Activated CD4-positive, alpha-beta T cell treated with anti-CD3 and anti-CD28 coated beads, Interleukin-2, amount 10 ng/mL, durations not matched to agents 24 days and 14 days (primary cell): ENCODE data around the gene PRKCA. TPM values are rescaled to one million over a fixed set of nuclear protein-coding genes. Genes with fewer than 3 reads are reported as not detected.

Experiments
- DNase-seq: peaks from one replicate; pipeline ENCODE4 v3.0.0; 2022
- H3K27ac Mint-ChIP-seq: one replicate; pipeline ENCODE4 v1.8.0; 2022; ENCODE audit warnings: mild to moderate bottlenecking, mixed read lengths
- H3K27me3 Mint-ChIP-seq: one replicate; pipeline ENCODE4 v1.8.0; 2022; ENCODE audit warnings: mixed read lengths
- H3K36me3 Mint-ChIP-seq: one replicate; pipeline ENCODE4 v1.8.0; 2022; ENCODE audit warnings: low read depth, mild to moderate bottlenecking, mixed read lengths
- H3K4me1 Mint-ChIP-seq: one replicate; pipeline ENCODE4 v1.8.0; 2021; ENCODE audit warnings: mixed read lengths
- H3K4me3 Mint-ChIP-seq: one replicate; pipeline ENCODE4 v1.8.0; 2022; ENCODE audit warnings: mild to moderate bottlenecking, moderate library complexity, mixed read lengths
- H3K9me3 Mint-ChIP-seq: one replicate; pipeline ENCODE4 v1.8.0; 2021; ENCODE audit warnings: mixed read lengths
- intact Hi-C: fragments of 100-400 bp; cut with micrococcal nuclease; formaldehyde crosslinking; loops from one replicate; pipeline ENCODE4 v1.15.1; 2023
- total RNA-seq: library from RNA; stranded (reverse); gene quantifications from 2 replicates; pipeline ENCODE4 v1.2.3, GENCODE V29; 2022

The PRKCA gene
- total RNA-seq, 1 donor from 2014 or later, result 164 TPM

DNA sequence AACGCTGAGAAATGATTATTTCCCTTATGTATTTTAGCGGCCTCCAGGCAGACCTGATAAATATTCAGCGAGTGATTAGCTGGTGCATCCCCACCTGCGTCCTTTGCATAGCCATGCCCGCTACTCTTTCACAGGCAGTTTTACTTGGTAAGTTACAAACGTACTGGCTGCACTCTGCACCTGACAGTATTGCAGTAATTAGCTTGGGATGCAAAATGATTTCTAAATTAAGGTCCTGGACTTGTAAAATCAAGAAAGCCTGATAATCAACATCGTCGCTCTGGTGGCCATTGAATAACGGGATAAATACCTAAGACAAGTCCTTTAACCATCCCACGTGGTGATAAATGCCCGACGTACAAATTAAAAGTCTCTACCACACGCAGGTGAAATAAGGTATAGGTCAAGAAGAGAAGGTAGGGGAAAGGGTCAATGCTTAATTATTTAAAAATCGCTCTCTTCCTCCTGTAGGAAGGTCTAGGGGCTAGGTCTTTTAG lies 998 bp upstream of the PRKCA start:
- H3K27ac Mint-ChIP-seq, result peak overlapping the region; percentile 90
- DNase-seq, result no peak
- H3K4me3 Mint-ChIP-seq, result peak overlapping the region; percentile 94
- H3K9me3 Mint-ChIP-seq, result no peaks in the 10 kb centered on the region
- intact Hi-C loops, result loop anchor here (5.0 kb wide), 2 partner anchors 44 to 366 kb away; no protein-coding TSS in a partner anchor
- peaks cover 37% of the 10 kb centered on the region for H3K4me1 Mint-ChIP-seq
- H3K36me3 Mint-ChIP-seq, result peaks cover 24% of the 10 kb centered on the region
- H3K27me3 Mint-ChIP-seq, result no peaks in the 10 kb centered on the region

DNA sequence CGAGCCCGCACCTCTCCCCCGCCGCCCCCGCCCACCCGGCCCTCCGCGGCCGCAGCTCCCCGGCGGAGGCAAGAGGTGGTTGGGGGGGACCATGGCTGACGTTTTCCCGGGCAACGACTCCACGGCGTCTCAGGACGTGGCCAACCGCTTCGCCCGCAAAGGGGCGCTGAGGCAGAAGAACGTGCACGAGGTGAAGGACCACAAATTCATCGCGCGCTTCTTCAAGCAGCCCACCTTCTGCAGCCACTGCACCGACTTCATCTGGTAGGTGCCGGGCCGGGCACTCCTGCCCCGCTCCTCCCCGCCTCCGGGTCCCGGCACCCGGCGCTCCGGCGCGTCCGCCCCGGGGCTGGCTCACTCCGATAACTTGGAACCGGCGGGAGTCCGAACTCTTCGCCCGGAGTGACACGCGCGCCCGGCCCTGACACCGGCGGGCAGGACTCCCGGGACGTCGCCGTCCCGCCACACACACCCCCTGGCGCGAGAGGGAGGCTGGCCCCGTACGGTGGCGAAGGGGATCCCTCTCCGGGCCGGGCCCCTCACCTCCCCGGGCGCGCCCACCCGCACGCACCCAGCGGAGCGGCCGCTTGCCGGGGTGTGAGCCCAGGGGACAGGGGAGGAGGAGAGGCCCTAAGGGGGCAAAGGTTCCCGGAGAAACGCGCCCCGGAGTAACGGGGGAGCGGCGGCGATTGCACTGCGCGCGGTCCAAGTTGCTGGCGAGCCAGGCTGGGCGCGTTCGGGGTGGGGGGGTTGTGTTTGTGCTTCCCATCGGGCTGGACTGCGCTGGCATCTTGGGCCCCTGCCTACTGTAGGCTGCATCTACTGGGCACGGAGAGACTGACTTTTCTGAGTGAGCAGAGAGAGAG lies 581 bp downstream of the PRKCA start:
- peak overlapping the region; percentile 96 for H3K4me3 Mint-ChIP-seq
- no peaks in the 10 kb centered on the region for H3K27me3 Mint-ChIP-seq
- H3K9me3 Mint-ChIP-seq, result no peaks in the 10 kb centered on the region
- intact Hi-C loops, result loop anchor here (5.0 kb wide), 2 partner anchors 46 to 364 kb away; no protein-coding TSS in a partner anchor
- peaks cover 38% of the 10 kb centered on the region for H3K36me3 Mint-ChIP-seq
- DNase-seq, result peak; percentile 85
- H3K4me1 Mint-ChIP-seq, result peaks cover 51% of the 10 kb centered on the region
- peak overlapping the region; percentile 98 for H3K27ac Mint-ChIP-seq

DNA sequence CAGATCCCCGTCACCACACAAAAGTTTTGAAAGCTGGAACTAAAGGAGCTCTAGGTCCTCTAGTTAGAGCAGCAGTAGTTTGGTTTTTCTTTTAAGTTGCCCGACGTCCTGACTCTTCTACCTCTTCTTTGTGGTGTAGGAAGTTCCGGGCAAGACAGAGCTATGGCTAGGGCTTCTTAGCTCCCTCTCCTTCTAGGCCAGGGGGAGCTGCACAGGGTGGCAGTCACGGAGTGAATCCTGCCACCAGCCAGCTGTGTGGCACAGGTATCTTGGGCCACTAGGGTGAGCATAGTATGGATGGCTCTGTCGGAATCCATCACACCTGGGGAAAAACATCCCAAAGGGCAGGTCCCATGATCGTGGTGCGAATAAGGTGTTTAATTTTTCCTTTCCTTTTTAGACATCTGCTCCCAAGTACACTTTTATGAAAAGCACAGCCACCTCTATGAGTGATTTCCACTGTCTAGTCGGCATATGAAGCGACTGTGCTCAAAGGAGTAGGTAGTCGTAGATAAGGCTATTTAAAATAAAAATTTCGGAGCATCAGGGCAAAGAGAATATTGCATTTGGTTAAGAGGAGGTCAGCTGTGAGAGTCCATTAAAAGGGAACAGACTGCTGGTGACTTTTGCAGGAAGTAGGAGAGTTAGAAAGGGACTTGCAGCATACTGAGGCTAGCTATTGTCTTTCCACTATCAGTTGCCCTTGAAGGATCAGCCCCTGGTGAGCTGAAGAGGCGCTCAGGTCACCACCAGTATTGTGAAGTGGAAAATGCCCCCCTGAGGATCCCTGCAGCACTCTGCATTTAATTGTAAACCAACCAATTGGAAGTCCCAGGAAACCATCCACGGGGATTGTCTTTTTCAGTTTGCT lies 2.1 kb downstream of the PRKCA start:
- H3K4me1 Mint-ChIP-seq, result peaks cover 62% of the 10 kb centered on the region
- peaks cover 53% of the 10 kb centered on the region for H3K36me3 Mint-ChIP-seq
- DNase-seq, result peak; percentile 80
- H3K27ac Mint-ChIP-seq, result peak overlapping the region; percentile 98
- no peaks in the 10 kb centered on the region for H3K9me3 Mint-ChIP-seq
- H3K27me3 Mint-ChIP-seq, result no peaks in the 10 kb centered on the region
- peak overlapping the region; percentile 96 for H3K4me3 Mint-ChIP-seq
- intact Hi-C loops, result loop anchor here (1.0 to 5.0 kb wide), 6 partner anchors 44 to 363 kb away; no protein-coding TSS in a partner anchor

DNA sequence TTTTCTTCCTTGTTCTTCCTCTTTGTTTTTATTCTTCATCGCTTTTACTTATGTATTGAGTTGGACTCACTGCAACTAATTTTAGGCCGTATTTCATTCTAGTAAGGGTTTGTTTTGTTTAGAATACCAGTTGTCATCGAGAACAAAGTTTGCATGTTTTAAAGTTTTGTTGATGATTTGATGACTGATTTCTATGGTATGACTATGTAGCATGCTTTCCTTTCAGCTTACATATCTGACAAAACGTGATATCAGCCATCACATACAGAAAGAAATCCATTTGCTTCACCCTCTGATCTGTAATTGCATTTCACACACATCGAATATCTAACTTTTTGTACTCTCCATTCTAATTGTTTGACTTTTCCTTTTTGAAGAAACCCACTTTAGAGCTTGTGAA lies 4.0 kb downstream of the PRKCA start:
- no peak for DNase-seq
- peaks cover 67% of the 10 kb centered on the region for H3K36me3 Mint-ChIP-seq
- H3K4me1 Mint-ChIP-seq, result peaks cover 67% of the 10 kb centered on the region
- intact Hi-C loops, result loop anchor here (1.0 to 5.0 kb wide), 4 partner anchors 161 to 326 kb away; no protein-coding TSS in a partner anchor
- H3K4me3 Mint-ChIP-seq, result peak overlapping the region; percentile 80
- peak overlapping the region; percentile 94 for H3K27ac Mint-ChIP-seq
- no peaks in the 10 kb centered on the region for H3K9me3 Mint-ChIP-seq
- H3K27me3 Mint-ChIP-seq, result no peaks in the 10 kb centered on the region

DNA sequence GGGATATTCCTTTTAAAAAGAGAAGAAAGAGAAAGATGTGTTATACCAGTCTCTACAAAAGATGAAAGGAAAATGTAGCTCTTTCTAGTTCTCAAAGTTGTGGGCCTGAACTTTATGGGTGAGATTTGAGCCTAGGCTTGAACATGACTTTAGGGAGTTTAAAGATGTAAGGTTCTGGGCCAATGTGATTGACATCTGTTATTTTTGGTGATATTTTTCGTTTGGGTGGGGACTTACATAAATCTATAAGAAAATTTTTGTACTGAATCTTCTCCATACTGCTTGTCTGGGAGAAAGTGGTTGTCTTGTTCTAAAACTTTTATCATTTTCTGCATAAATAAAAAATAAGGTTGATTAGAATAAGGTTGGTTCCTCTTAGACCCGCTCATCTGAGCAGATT lies 4.8 kb downstream of the PRKCA start:
- DNase-seq, result no peak
- Mint-ChIP-seq H3K27ac (peak overlapping the region; percentile 94), H3K36me3 (peaks cover 73% of the 10 kb centered on the region), H3K9me3 (no peaks in the 10 kb centered on the region), H3K4me3 (peak overlapping the region; percentile 80), H3K27me3 (no peaks in the 10 kb centered on the region), H3K4me1 (peaks cover 70% of the 10 kb centered on the region)
- intact Hi-C loops, result loop anchor here (2.0 to 5.0 kb wide), 3 partner anchors 204 to 325 kb away; no protein-coding TSS in a partner anchor

DNA sequence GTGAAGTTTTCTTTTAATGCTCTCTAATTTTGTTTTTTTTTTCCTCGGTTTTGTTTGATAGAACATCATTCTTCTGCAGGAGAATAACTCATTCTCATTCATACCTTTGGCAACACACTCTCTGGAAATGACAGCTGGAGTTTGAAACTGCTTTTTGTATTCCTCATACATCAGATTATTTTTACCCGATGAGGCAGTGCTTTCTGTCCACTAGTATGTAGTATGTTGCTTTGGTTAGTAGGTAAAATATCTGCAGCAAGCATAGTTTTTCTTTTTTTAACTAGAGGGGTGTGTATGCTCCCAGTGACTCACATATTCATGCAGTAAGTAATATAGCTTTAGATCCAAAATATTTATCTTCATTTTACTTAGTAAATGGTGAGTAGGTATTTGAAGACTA lies 6.4 kb downstream of the PRKCA start:
- Mint-ChIP-seq H3K4me1 (peaks cover 86% of the 10 kb centered on the region), H3K36me3 (peaks cover 77% of the 10 kb centered on the region), H3K27me3 (no peaks in the 10 kb centered on the region), H3K4me3 (peak overlapping the region; percentile 77), H3K27ac (peak overlapping the region; percentile 80), H3K9me3 (no peaks in the 10 kb centered on the region)
- DNase-seq, result no peak
- intact Hi-C loops, result loop anchor here (5.0 kb wide), 2 partner anchors 258 to 323 kb away; no protein-coding TSS in a partner anchor

DNA sequence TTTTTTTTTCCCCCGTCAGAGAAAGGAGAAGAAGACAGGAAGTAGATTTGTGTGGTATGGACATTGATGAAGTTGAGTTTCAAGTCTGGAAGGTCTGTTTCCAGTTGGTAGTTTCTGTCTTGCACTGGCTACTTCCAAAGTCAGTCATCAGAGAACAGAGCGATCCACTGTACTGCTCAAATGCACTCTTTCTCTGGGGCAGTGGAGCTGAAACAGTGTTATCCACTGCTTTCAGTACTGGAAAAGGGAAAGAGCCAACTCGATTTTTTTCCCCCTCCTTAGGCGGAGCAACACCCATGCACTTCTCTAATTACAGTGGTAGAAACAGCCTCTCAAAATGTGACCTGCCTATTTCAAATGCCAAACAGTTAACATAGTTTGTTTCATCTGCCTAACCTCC lies 7.4 kb downstream of the PRKCA start:
- H3K9me3 Mint-ChIP-seq, result no peaks in the 10 kb centered on the region
- no peak for DNase-seq
- H3K4me3 Mint-ChIP-seq, result peak overlapping the region; percentile 77
- intact Hi-C loops, result loop anchor here (1.0 to 5.0 kb wide), 3 partner anchors 56 to 323 kb away; no protein-coding TSS in a partner anchor
- peaks cover 89% of the 10 kb centered on the region for H3K4me1 Mint-ChIP-seq
- peak overlapping the region; percentile 80 for H3K27ac Mint-ChIP-seq
- H3K36me3 Mint-ChIP-seq, result peaks cover 71% of the 10 kb centered on the region
- H3K27me3 Mint-ChIP-seq, result no peaks in the 10 kb centered on the region

DNA sequence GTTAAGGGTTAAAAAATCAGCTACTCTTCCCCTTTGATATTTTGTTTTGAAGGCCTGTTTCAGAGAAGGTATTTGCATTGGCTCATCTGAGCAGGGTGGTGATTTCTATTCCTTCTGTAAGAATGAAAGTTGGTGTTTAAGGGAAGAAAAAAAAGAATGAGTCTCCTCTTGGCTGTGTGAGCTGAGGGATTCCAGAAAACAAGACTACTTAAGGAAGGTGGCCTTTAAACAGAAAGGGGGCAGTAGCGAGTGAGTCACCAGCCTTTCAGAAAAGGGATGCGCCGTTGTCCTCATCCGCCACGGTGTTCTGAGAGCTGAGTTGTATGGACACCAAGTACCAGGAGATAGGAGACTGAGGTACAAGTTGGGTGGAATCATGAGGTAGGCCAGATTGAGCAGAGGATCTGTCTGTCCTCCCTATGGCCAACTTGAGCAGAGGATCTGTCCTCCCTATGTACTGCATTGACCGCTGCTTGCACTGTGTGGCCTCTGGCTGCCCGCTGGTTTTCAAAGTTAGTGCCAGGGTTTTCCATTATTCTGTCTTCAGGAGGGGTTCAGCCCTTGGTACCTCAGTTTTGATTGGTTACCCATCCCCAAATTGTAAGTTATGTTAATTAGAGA lies 8.2 kb downstream of the PRKCA start:
- no peaks in the 10 kb centered on the region for H3K9me3 Mint-ChIP-seq
- peaks cover 65% of the 10 kb centered on the region for H3K36me3 Mint-ChIP-seq
- intact Hi-C loops, result loop anchor here (1.0 kb wide), 1 partner anchor 55 kb away; no protein-coding TSS in a partner anchor
- peaks cover 82% of the 10 kb centered on the region for H3K4me1 Mint-ChIP-seq
- no peaks in the 10 kb centered on the region for H3K27me3 Mint-ChIP-seq
- peak overlapping the region; percentile 80 for H3K27ac Mint-ChIP-seq
- DNase-seq, result no peak
- H3K4me3 Mint-ChIP-seq, result peak overlapping the region; percentile 77

DNA sequence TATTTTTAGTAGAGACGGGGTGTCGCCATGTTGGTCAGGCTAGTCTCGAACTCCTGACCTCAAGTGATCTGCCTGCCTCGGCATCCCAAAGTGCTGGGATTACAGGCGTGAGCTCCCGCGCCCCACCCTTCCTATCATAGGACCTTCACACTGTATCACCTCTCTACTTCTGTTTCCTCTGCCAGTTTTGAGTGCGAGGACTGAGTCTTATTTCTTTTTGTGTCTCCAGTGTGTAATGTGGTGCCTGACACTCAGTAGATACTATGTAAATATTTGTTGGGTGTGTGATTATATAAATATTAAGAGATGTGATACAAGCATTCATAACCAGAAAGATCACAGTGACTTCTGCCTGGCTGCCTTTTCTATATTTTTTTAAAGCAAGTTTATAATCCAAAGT lies 10.5 kb downstream of the PRKCA start:
- H3K9me3 Mint-ChIP-seq, result no peaks in the 10 kb centered on the region
- H3K27ac Mint-ChIP-seq, result peak overlapping the region; percentile 93
- no peak for DNase-seq
- peaks cover 64% of the 10 kb centered on the region for H3K36me3 Mint-ChIP-seq
- intact Hi-C loops, result no loop called here
- peak overlapping the region; percentile 61 for H3K4me3 Mint-ChIP-seq
- peaks cover 78% of the 10 kb centered on the region for H3K4me1 Mint-ChIP-seq
- H3K27me3 Mint-ChIP-seq, result no peaks in the 10 kb centered on the region

DNA sequence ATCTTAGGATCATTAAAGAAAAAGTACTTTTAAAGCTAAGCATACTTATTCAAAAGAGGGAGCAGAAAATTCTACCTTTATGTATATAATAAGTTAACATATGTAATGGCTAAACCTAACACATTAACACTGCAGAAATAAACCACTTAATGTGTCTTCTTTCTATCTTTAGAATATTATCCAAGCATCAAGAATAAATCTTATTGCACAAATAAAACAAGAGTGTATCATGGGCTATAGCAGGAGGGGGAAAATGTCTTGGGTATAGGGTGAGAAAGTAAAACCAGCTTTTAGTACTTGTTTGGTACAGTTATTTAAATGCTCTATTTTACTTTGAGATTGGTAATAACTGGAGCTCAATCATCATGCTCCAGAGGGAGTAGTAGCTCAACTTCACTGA lies 10.9 kb downstream of the PRKCA start:
- no peaks in the 10 kb centered on the region for H3K27me3 Mint-ChIP-seq
- peaks cover 76% of the 10 kb centered on the region for H3K4me1 Mint-ChIP-seq
- intact Hi-C loops, result no loop called here
- no peak for DNase-seq
- no peaks in the 10 kb centered on the region for H3K9me3 Mint-ChIP-seq
- peaks cover 64% of the 10 kb centered on the region for H3K36me3 Mint-ChIP-seq
- peak overlapping the region; percentile 93 for H3K27ac Mint-ChIP-seq
- H3K4me3 Mint-ChIP-seq, result peak overlapping the region; percentile 61

DNA sequence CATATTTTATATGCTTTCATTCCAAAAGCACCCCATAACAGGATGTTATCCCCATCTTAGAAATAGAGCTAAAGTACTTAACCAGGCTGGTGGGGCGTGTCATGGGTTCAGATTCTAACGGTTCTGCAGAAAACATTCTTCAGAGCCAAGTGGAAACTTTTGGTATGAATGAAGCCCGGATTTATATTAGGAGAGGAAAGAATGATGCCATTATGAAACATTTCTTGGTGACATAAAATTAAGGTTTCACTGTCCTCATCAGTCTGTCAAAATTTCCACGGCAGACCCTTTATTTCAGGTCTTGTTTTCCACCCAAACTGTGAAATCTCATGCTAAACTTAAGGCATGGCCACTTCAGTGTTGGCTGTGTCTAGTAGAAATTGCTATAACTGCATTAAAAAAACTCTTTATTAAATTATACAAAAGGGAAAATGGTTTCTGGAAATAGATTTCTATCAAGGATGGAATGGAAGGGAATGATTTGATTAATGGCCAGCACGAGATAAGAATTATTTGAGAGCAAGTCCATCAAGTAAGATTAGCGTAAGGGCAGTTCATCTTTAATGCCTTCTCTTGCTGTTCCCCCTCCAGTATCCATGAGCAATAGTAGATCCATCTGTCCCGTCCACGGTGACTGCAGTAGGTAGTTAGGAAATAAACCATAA lies 11.7 kb downstream of the PRKCA start:
- peak; percentile 60 for DNase-seq
- H3K27ac Mint-ChIP-seq, result peak overlapping the region; percentile 93

DNA sequence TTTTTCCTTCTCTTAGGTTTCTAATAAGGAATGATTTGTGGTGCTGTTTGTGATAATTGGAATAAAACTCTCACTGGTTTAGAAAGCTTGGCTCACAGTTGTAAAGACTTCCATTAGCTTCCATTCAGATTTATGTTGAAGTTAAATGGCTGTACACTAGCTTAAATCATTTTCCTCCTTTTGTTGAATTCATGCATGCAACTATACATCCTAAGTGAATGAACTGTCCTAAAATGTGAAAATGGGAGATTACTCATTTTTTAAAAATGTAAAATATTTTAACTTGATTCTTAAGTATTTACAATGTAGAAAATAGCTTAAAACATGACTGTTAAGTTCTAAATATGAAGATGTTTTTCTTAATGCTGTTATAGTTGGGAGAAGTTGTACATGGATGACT lies 15.2 kb downstream of the PRKCA start:
- peak overlapping the region; percentile 7 for H3K4me3 Mint-ChIP-seq
- peak overlapping the region; percentile 67 for H3K27ac Mint-ChIP-seq
- H3K36me3 Mint-ChIP-seq, result peaks cover 56% of the 10 kb centered on the region
- peaks cover 39% of the 10 kb centered on the region for H3K4me1 Mint-ChIP-seq
- intact Hi-C loops, result no loop called here
- H3K27me3 Mint-ChIP-seq, result no peaks in the 10 kb centered on the region
- DNase-seq, result no peak
- peaks cover 3% of the 10 kb centered on the region for H3K9me3 Mint-ChIP-seq

More for the DNA sequence above, 11.7 kb downstream of the PRKCA start:
- intact Hi-C loops, result loop anchor here (1.0 to 2.0 kb wide), 4 partner anchors 17 to 152 kb away; no protein-coding TSS in a partner anchor
- Mint-ChIP-seq H3K27me3 (no peaks in the 10 kb centered on the region), H3K4me1 (peaks cover 68% of the 10 kb centered on the region), H3K9me3 (no peaks in the 10 kb centered on the region), H3K36me3 (peaks cover 60% of the 10 kb centered on the region), H3K4me3 (peak overlapping the region; percentile 61)
